Activated naive CD4-positive, alpha-beta T cell (primary cell): ENCODE results near the gene CAMSAP3.
"Not testable (repeated sequence)": the region's sequence is repeated elsewhere in the genome, so short reads cannot be mapped to it uniquely, and the experiment has no call there.

Source experiments
- DNase-seq, 4 experiments: peaks; one replicate each; lab custom pipeline; 2025; lab: John Stamatoyannopoulos, UW

Gene CAMSAP3

GRCh38 chr19:7595466-7596133, at the start of gene CAMSAP3:
TSS of gene CAMSAP3 (plus strand) at chr19:7595863. CDS start at chr19:7596003, 140 bp downstream.
- peak in 1 of 4 experiments; percentile 26 for DNase-seq

GRCh38 chr19:7545904-7546303, 49.8 kb upstream of the CAMSAP3 start:
- no peak for DNase-seq

- no peak for DNase-seq
Measured at GRCh38 chr19:7547159-7547558, 48.5 kb upstream of the CAMSAP3 start.

GRCh38 chr19:7549429-7550148, 46.1 kb upstream of the CAMSAP3 start:
- no peak for DNase-seq

GRCh38 chr19:7550169-7550770, 45.4 kb upstream of the CAMSAP3 start:
- no peak for DNase-seq

- peak in 1 of 4 experiments; percentile 27 for DNase-seq
Measured at GRCh38 chr19:7550987-7551761, 44.5 kb upstream of the CAMSAP3 start.

GRCh38 chr19:7552781-7553180, 42.9 kb upstream of the CAMSAP3 start:
- no peak for DNase-seq

- DNase-seq: no peak
Measured at GRCh38 chr19:7554565-7554964, 41.1 kb upstream of the CAMSAP3 start.

GRCh38 chr19:7554990-7555864, 40.4 kb upstream of the CAMSAP3 start:
- DNase-seq: no peak

- no peak for DNase-seq
Measured at GRCh38 chr19:7556696-7557315, 38.9 kb upstream of the CAMSAP3 start.

GRCh38 chr19:7558667-7559066, 37.0 kb upstream of the CAMSAP3 start:
- no peak for DNase-seq

- no peak for DNase-seq
Measured at GRCh38 chr19:7559102-7559501, 36.6 kb upstream of the CAMSAP3 start.

- DNase-seq: no peak
Measured at GRCh38 chr19:7560255-7560654, 35.4 kb upstream of the CAMSAP3 start.

GRCh38 chr19:7561325-7561724, 34.3 kb upstream of the CAMSAP3 start:
- DNase-seq: no peak

GRCh38 chr19:7562646-7563393, 32.8 kb upstream of the CAMSAP3 start:
- DNase-seq: no peak

- no peak for DNase-seq
Measured at GRCh38 chr19:7564866-7565265, 30.8 kb upstream of the CAMSAP3 start.

GRCh38 chr19:7565332-7565731, 30.3 kb upstream of the CAMSAP3 start:
- no peak for DNase-seq

- DNase-seq: no peak
Measured at GRCh38 chr19:7570761-7571160, 24.9 kb upstream of the CAMSAP3 start.

- no peak for DNase-seq
Measured at GRCh38 chr19:7575434-7576040, 20.1 kb upstream of the CAMSAP3 start.

- not testable (repeated sequence) for DNase-seq
Measured at GRCh38 chr19:7577422-7577821, 18.2 kb upstream of the CAMSAP3 start.
